Gastroesophageal sphincter (tissue), 3 donors: ENCODE results near the gene C12orf75.

Source experiments
- CTCF ChIP-seq, 4 experiments: fragments of 200-600 bp in 2 of 4; fragments of 450-650 bp in 2 of 4; sonication (generic) in 1 of 4; IDR thresholded peaks; one replicate each; pipeline ENCODE4 v1.5.1; 2017 to 2019; ENCODE audit warnings: antibody characterized with exemption in 4 of 4, mild to moderate bottlenecking in 2 of 4, moderate library complexity in 2 of 4
- EP300 ChIP-seq: sonication (generic); formaldehyde crosslinking; IDR thresholded peaks from one replicate; pipeline ENCODE4 v1.6.1; 2017; ENCODE audit warnings: antibody characterized with exemption, mild to moderate bottlenecking
- POLR2A ChIP-seq, 2 donors: fragments of 450-650 bp; IDR thresholded peaks; one replicate each; pipeline ENCODE4 v1.6.1; 2017; ENCODE audit warnings: antibody characterized with exemption in 2 of 2, mild to moderate bottlenecking in 2 of 2, moderate library complexity in 1 of 2
- POLR2AphosphoS5 ChIP-seq: sonication (generic); formaldehyde crosslinking; IDR thresholded peaks from one replicate; pipeline ENCODE4 v1.6.1; 2017; ENCODE audit warnings: antibody characterized with exemption

DNA sequence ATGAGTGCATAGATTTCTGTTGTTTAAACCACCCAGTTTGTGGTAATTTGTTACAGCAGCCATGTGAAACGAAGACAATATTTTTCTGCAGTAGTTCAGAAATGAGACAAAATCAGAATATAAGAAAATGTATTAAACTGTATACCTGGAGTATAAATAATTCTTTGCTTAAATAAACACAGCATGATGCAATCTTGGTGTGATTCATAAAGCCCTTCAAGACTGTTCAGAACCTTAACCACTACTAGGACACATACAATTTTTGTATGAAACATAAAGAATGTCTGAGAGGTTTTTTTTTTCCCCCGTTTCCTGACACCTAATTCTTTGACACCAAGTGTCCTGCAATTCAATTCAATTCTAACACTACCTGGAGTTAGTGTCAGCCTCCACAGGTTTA, 10.5 kb downstream of the C12orf75 start:
- TF ChIP-seq EP300 = no peak
- TF ChIP-seq CTCF (IDR thresholded peaks at IDR 0.05) = no peak
- no peak for TF ChIP-seq POLR2A (IDR thresholded peaks at IDR 0.05)
- no peak for TF ChIP-seq POLR2AphosphoS5
